RCC 7860 (cell line): ENCODE data around the gene SHC4.

Experiments used
- DNase-seq: peaks from one replicate; pipeline ENCODE4 v3.0.0-alpha.2; 2015; ENCODE audit warnings: low spot score
- FAIRE-seq: peaks from 2 replicates; lab custom pipeline; 2012; peaks lifted over from hg19 to GRCh38; lab: Jason Lieb, UNC

SHC4 gene

DNA sequence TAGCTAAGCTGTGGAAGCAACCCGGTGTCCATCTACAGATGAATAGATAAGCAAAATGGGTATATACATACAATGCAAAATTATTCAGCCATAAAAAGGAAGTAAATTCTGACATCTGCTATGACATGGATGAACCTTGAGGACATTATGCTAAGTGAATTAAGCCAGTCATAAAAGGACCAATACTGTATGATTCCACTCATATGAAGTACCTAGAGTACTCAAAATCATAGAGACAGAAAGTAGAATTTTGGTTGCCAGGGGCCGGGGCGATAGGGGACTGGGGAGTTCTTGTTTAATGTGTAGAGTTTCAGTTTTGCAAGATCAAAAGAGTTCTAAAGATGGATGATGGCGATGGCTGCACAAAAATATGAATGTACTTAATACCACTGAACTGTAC, 75.5 kb downstream of the SHC4 start:
- FAIRE-seq (no peak), DNase-seq (no peak)

- DNase-seq (no peak), FAIRE-seq (no peak)
Measured at GRCh38 chr15:48887144-48887543, 76.6 kb downstream of the SHC4 start.

- DNase-seq (no peak), FAIRE-seq (no peak)
Measured at GRCh38 chr15:48883699-48884098, 80.0 kb downstream of the SHC4 start.

DNA sequence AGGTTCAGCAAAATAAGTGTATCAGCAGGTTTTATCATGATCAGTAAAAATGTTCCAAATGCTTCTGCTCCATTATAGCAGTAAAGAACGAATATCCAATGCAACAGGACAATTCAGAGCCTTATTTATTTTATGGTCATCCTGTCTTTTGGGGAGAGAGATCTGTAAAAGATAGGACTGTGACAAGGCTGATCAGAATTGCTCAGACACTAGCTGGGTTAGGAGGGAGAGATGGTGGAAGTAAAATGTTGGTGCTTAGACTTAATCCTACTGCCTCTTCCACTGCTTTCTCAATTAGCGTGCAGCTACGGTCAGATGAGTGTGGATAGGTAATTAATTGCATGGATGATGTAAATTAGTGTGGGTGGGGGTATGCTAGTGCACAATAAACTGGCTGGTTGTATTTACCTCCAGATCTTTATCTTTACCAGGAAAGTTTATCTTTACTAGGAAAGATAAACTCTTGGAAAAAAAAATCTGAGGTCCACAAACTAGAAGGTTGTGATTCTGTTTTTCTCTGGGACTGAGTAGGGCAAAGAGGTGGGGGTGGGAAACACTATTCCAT, 83.6 kb downstream of the SHC4 start:
- DNase-seq (no peak), FAIRE-seq (no peak)

DNA sequence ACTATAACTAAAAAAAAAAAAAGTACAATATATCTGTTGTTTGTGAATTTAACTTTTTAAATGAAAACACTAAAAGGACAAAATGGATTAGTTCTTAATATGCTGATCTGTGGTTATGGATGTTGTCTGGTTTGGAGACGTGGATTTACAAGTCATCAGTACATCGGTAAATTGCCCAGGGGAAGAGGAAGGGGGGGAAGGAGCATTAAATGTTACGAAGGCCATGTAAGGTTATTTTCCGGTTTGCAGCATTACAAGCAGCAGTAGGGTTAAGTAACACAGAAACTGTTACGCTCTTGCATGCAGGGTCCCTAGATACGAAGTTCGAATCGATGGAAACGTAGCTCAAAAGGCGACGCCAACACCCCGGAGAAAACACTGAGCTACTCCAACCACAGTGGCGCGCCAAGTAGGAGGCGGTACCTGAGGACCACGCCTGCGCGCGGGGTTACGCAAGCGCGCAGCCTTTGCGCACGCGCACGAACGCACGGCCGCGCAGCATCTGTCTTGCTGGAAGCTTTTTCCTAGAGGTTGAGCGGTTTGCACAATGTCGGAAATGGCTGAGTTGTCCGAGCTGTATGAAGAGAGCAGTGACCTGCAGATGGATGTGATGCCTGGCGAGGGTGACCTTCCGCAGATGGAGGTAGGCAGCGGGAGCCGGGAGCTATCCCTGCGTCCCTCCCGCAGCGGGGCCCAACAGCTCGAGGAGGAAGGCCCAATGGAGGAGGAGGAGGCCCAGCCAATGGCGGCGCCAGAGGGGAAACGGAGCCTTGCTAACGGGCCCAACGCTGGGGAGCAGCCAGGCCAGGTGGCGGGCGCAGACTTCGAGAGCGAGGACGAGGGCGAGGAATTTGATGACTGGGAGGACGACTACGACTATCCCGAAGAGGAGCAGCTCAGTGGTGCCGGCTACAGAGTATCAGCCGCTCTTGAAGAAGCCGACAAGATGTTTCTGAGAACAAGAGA, 85.8 kb downstream of the SHC4 start, which contains the start of gene EID1:
EID1 (plus strand) TSS at position 505 of the 966 bp plus-strand sequence; CDS start at position 548, 43 bp downstream.
- DNase-seq = peak; percentile 76
- peak; percentile 12 for FAIRE-seq

GRCh38 chr15:48876057-48876456, 87.7 kb downstream of the SHC4 start:
- FAIRE-seq = no peak

GRCh38 chr15:48875241-48875960, 88.3 kb downstream of the SHC4 start:
- FAIRE-seq = no peak

More at GRCh38 chr15:48876057-48876456, 87.7 kb downstream of the SHC4 start:
- no peak for DNase-seq

GRCh38 chr15:48872632-48873031, 91.1 kb downstream of the SHC4 start:
- DNase-seq = no peak
- FAIRE-seq = no peak

More at GRCh38 chr15:48875241-48875960, 88.3 kb downstream of the SHC4 start:
- DNase-seq = no peak

DNA sequence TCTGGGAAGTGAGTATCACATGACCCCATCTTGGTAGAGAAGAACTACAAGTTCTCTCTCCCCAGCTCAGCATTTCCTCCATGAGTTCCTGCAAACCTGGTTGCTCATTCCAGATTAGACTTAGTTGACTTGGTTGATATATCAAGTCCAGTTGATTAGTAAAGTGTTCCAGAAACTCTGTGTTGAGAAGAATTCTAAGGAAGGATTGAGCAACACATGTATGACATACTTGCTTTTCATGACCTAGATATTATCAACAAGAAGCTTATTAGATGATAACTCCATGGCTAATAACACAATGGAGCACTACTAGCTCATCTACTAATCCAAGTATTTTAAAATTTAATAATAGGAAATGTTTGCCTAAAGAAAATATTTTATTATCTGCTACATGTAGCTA, 92.2 kb downstream of the SHC4 start:
- FAIRE-seq = no peak
- DNase-seq = no peak

- DNase-seq (no peak), FAIRE-seq (no peak)
Measured at GRCh38 chr15:48869966-48870365, 93.8 kb downstream of the SHC4 start.

- peak; percentile 25 for DNase-seq
- peak; percentile 16 for FAIRE-seq
Measured at GRCh38 chr15:48868536-48868935, 95.2 kb downstream of the SHC4 start.

- no peak for DNase-seq
- FAIRE-seq = no peak
Measured at GRCh38 chr15:48868023-48868422, 95.7 kb downstream of the SHC4 start.

DNA sequence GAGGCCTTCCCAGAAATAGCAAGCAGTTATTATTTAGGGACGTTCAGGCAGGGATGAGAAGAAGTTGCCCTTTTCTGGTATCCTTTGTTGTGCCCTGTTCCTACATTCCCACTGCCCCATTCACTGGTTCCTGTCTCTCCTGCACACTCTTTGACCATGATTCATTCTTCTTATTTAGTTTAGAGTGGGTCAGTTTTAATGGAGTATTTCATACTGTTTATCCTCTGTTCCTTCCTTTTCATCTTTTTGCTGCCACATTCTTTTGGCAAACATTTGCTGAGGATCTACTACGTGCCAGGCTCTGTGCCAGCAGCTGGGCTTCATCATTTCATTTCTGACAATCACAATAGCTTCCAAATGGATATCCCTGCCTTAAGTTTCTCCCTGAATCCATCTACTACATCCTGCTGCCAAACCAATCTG, 97.6 kb downstream of the SHC4 start:
- FAIRE-seq (no peak), DNase-seq (no peak)

- FAIRE-seq (no peak), DNase-seq (no peak)
Measured at GRCh38 chr15:48865370-48866079, 98.2 kb downstream of the SHC4 start.

DNA sequence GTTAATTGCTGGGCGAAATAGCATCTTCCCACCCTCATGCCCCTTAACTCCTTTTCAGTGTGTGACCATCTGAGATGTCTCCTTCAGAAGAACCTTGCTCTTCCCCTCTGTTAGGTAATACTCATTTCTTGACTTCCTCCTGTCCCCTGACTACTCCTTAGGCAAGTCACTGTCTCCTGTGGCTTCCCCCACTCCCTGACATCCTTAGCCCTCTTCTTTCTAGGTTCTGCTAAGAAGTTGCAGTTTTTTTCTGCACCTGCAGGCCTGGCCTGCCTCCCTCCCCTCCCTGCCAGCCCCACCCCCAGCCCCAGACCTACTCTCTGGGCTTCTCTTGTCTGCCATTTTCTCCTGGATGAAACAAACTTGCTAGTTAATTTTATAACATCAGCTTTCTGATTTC, 101.0 kb downstream of the SHC4 start:
- DNase-seq (no peak), FAIRE-seq (no peak)

- FAIRE-seq (peak; percentile 88), DNase-seq (peak; percentile 68)
Measured at GRCh38 chr15:48861813-48862431, 101.8 kb downstream of the SHC4 start.

DNA sequence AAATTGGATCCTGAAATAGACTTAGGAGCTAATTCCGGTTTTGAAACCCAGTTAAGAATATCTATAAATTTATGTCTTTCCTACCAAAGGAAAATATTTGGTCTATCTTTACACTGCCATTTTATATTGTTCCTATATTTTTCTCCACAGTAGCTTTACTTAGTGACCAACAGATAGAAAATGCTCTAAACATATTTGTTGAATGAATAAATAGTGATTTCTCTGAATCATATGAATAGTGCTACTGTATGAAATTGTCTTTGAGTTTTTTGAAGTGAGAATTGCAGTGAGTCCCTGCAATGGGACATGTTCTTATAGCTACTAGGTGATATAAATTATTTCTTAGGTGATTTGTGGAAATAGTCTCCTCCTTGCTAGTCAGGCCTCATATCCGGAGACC, 104.3 kb downstream of the SHC4 start:
- DNase-seq (no peak), FAIRE-seq (no peak)

DNA sequence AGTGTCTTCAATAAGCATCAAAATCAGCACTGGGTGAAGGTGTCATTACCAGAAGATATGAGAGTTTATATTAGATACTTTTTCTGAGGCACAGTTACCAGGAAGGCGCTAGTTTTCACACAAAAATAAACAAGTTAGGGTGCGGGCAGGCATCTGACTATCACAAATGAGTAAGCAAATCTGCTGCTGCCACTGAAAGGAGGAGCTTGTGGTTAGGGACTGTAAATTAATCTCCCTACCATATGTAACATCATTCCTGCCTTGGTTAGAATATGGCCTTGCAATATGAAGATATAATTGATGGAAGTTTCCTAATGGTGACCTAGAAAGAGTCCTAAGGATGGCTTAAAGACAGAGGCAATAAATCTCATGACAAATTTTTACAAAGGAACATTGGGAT, 105.3 kb downstream of the SHC4 start:
- no peak for DNase-seq
- no peak for FAIRE-seq

GRCh38 chr15:48856942-48857341, 106.8 kb downstream of the SHC4 start:
- FAIRE-seq = no peak

More at GRCh38 chr15:48856942-48857341, 106.8 kb downstream of the SHC4 start:
- no peak for DNase-seq
